ENCODE measurements around the gene ZFAND6. TPM values are rescaled to one million over a fixed set of nuclear protein-coding genes. Genes with fewer than 3 reads are reported as not detected.
A peak's percentile ranks its signal among the peaks of the same experiment; 100 is the strongest.

Gene ZFAND6
- total and polyA plus RNA-seq, 4 donors = 47.6 to 102 (median 82.4) TPM

- Histone ChIP-seq H3K27ac (ENCODE audit: low read depth in 1 of 2, low read length in 2 of 2) (peak within 1 kb of the TSS; percentile 85 to 93), H3K9me3 (ENCODE audit: control insufficient read depth in 4 of 4, low read length in 3 of 4) (no peaks in the 10 kb centered on the region), H3K9ac (ENCODE audit: low read depth in 1 of 2, low read length in 2 of 2) (peak within 1 kb of the TSS; percentile 20 to 99), H3K27me3 (ENCODE audit: control insufficient read depth in 4 of 4, insufficient read depth in 4 of 4, low read length in 3 of 4) (no peaks in the 10 kb centered on the region), H3K36me3 (ENCODE audit: control insufficient read depth in 4 of 4, insufficient read depth in 3 of 4, low read depth in 1 of 4, low read length in 3 of 4) (no peaks in the 10 kb centered on the region), H3K4me3 (ENCODE audit: low read depth in 1 of 3, low read length in 3 of 3) (peak within 1 kb of the TSS; percentile 47 to 93 (median 61)), H3K4me1 (ENCODE audit: control insufficient read depth in 4 of 4, insufficient read depth in 4 of 4, low read length in 3 of 4) (peaks cover 19 to 67% (median 53%) of the 10 kb centered on the region in 4 donors)
- TF ChIP-seq SP1 (IDR thresholded peaks at IDR 0.05) = peak; percentile 26
- peak in 1 of 2 donors; percentile 44 for TF ChIP-seq HNF4A (conservative IDR thresholded peaks at IDR 0.05)
- TF ChIP-seq FOXA1 (IDR thresholded peaks at IDR 0.05) = no peak
- no peak for TF ChIP-seq GABPA (IDR thresholded peaks at IDR 0.05 in 1 of 2, conservative IDR thresholded peaks at IDR 0.05 in 1 of 2)
- TF ChIP-seq, protein P1, sequence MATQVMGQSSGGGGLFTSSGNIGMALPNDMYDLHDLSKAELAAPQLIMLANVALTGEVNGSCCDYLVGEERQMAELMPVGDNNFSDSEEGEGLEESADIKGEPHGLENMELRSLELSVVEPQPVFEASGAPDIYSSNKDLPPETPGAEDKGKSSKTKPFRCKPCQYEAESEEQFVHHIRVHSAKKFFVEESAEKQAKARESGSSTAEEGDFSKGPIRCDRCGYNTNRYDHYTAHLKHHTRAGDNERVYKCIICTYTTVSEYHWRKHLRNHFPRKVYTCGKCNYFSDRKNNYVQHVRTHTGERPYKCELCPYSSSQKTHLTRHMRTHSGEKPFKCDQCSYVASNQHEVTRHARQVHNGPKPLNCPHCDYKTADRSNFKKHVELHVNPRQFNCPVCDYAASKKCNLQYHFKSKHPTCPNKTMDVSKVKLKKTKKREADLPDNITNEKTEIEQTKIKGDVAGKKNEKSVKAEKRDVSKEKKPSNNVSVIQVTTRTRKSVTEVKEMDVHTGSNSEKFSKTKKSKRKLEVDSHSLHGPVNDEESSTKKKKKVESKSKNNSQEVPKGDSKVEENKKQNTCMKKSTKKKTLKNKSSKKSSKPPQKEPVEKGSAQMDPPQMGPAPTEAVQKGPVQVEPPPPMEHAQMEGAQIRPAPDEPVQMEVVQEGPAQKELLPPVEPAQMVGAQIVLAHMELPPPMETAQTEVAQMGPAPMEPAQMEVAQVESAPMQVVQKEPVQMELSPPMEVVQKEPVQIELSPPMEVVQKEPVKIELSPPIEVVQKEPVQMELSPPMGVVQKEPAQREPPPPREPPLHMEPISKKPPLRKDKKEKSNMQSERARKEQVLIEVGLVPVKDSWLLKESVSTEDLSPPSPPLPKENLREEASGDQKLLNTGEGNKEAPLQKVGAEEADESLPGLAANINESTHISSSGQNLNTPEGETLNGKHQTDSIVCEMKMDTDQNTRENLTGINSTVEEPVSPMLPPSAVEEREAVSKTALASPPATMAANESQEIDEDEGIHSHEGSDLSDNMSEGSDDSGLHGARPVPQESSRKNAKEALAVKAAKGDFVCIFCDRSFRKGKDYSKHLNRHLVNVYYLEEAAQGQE (IDR thresholded peaks at IDR 0.05) = peak; percentile 53
- no peak for TF ChIP-seq FOXA2 (IDR thresholded peaks at IDR 0.05)
- no peak for TF ChIP-seq HNF4G (IDR thresholded peaks at IDR 0.05)
- TF ChIP-seq RXRA (IDR thresholded peaks at IDR 0.05) = peak in 1 of 2 donors; percentile 3
- TF ChIP-seq EGR1 (IDR thresholded peaks at IDR 0.05; ENCODE audit: low read depth in 2 of 2) = peak in 1 of 2 donors; percentile 48
- no peak for TF ChIP-seq NR2F2 (IDR thresholded peaks at IDR 0.05)
- no peak for TF ChIP-seq RAD21 (IDR thresholded peaks at IDR 0.05)
- TF ChIP-seq, protein P2, sequence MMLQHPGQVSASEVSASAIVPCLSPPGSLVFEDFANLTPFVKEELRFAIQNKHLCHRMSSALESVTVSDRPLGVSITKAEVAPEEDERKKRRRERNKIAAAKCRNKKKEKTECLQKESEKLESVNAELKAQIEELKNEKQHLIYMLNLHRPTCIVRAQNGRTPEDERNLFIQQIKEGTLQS (IDR thresholded peaks at IDR 0.05) = no peak
- peak; percentile 12 for TF ChIP-seq MAX (IDR thresholded peaks at IDR 0.05)
- TF ChIP-seq, protein P3, sequence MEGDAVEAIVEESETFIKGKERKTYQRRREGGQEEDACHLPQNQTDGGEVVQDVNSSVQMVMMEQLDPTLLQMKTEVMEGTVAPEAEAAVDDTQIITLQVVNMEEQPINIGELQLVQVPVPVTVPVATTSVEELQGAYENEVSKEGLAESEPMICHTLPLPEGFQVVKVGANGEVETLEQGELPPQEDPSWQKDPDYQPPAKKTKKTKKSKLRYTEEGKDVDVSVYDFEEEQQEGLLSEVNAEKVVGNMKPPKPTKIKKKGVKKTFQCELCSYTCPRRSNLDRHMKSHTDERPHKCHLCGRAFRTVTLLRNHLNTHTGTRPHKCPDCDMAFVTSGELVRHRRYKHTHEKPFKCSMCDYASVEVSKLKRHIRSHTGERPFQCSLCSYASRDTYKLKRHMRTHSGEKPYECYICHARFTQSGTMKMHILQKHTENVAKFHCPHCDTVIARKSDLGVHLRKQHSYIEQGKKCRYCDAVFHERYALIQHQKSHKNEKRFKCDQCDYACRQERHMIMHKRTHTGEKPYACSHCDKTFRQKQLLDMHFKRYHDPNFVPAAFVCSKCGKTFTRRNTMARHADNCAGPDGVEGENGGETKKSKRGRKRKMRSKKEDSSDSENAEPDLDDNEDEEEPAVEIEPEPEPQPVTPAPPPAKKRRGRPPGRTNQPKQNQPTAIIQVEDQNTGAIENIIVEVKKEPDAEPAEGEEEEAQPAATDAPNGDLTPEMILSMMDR (IDR thresholded peaks at IDR 0.05; ENCODE audit: low read depth, low read length, missing input control) = no peak
- TF ChIP-seq YY1 (IDR thresholded peaks at IDR 0.05) = peak; percentile 30
- no peak for TF ChIP-seq JUND (IDR thresholded peaks at IDR 0.05)
- TF ChIP-seq ZBTB33 (IDR thresholded peaks at IDR 0.05) = no peak
- no peak for TF ChIP-seq TAF1 (conservative IDR thresholded peaks at IDR 0.05)
- WGBS = under 1% methylated on average over 45 of the region's 45 CpGs
- DNase-seq (ENCODE audit: low spot score) = no peak
These were observed 93.7 kb downstream of the ZFAND6 start, which contains the start of gene FAH for GRCh38 chr15:80152896-80153876. Gene FAH, plus strand, starts transcription at chr15:80152999. Its CDS starts 56 bp downstream, at chr15:80153055.

Measured in liver (tissue), 9 donors.